Thoracic aorta (tissue), 2 donors: ENCODE measurements around the gene GPRC5A. TPM values are rescaled to one million over a fixed set of nuclear protein-coding genes. Genes with fewer than 3 reads are reported as not detected.

Experiments
- ATAC-seq: fragments of 150-250 bp; one replicate; pipeline ENCODE4 v1.8.0; 2017; ENCODE audit warnings: low read depth; ENCODE audit not compliant: insufficient number of reproducible peaks, low FRiP score
- DNase-seq: peaks from one replicate; pipeline ENCODE4 v3.0.0-alpha.2; 2020; ENCODE audit warnings: low spot score
- H3K27ac ChIP-seq, 2 donors: fragments of 200-600 bp; sonication (generic); 1 replicate in 1 of 2; 2 replicates in 1 of 2; pipeline ENCODE4 v1.5.1; 2016; ENCODE audit warnings: mild to moderate bottlenecking in 2 of 2, moderate library complexity in 2 of 2
- H3K27me3 ChIP-seq: fragments of 200-600 bp; sonication (generic); replicated peaks from 2 replicates; pipeline ENCODE4 v1.6.0; 2016; ENCODE audit warnings: mild to moderate bottlenecking; ENCODE audit not compliant: insufficient read depth
- H3K36me3 ChIP-seq: fragments of 200-600 bp; sonication (generic); one replicate; pipeline ENCODE4 v1.5.1; 2016
- H3K4me1 ChIP-seq, 2 donors: fragments of 200-600 bp; sonication (generic); 1 replicate in 1 of 2; 2 replicates in 1 of 2; pipeline versions ENCODE4 v1.5.1 to v1.6.0; 2016; ENCODE audit warnings: low read depth in 2 of 2, mild to moderate bottlenecking in 1 of 2; ENCODE audit not compliant: control insufficient read depth in 1 of 2
- H3K4me3 ChIP-seq: fragments of 200-600 bp; sonication (generic); 2 replicates; pipeline ENCODE4 v1.5.1; 2016; ENCODE audit warnings: mild to moderate bottlenecking
- H3K9me3 ChIP-seq: fragments of 200-600 bp; sonication (generic); 2 replicates; pipeline ENCODE4 v1.5.1; 2016
- total RNA-seq, 2 donors: library from RNA; depleted of rRNA; stranded (reverse); fragments of >200 nt; gene quantifications; one replicate each; pipeline versions ENCODE4 v1.1.0 to v1.2.3, GENCODE V29; 2016
- TF ChIP-seq, protein P1 (sequence below): fragments of 200-600 bp; sonication (generic); IDR thresholded peaks from one replicate; pipeline ENCODE4 v1.5.1; 2019; ENCODE audit warnings: antibody characterized with exemption

Gene GPRC5A
- total RNA-seq, 2 donors from 2014 or later, result 42.8 to 123 TPM

DNA sequence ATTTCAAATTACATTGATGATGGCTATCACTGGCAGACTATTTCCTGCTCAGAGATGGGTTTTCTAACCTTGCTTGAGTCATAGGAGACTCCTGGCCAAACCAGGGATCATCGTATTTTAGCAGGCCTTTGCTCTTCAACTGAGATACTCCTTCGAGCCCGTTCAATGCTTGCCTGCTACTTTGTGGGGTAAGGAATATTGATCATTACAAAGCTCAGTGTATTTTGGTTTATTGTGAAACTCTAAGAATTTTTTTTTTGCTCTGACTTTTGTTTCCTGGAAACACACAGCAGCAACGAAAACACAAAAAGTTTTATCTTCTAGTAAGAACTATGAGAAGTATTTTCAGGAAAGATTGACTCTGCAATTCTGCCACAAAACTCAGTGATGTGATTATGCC, 56.5 kb downstream of the GPRC5A start:
- no peaks in the 10 kb centered on the region for H3K9me3 ChIP-seq
- H3K4me3 ChIP-seq, result no peak overlapping the region
- ATAC-seq (no peak), DNase-seq (no peak)
- H3K27me3 ChIP-seq, result no peaks in the 10 kb centered on the region
- TF ChIP-seq, protein P1, sequence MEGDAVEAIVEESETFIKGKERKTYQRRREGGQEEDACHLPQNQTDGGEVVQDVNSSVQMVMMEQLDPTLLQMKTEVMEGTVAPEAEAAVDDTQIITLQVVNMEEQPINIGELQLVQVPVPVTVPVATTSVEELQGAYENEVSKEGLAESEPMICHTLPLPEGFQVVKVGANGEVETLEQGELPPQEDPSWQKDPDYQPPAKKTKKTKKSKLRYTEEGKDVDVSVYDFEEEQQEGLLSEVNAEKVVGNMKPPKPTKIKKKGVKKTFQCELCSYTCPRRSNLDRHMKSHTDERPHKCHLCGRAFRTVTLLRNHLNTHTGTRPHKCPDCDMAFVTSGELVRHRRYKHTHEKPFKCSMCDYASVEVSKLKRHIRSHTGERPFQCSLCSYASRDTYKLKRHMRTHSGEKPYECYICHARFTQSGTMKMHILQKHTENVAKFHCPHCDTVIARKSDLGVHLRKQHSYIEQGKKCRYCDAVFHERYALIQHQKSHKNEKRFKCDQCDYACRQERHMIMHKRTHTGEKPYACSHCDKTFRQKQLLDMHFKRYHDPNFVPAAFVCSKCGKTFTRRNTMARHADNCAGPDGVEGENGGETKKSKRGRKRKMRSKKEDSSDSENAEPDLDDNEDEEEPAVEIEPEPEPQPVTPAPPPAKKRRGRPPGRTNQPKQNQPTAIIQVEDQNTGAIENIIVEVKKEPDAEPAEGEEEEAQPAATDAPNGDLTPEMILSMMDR, result no peak
- H3K36me3 ChIP-seq, result no peaks in the 10 kb centered on the region
- no peaks in the 10 kb centered on the region for H3K4me1 ChIP-seq
- H3K27ac ChIP-seq, result no peak overlapping the region

DNA sequence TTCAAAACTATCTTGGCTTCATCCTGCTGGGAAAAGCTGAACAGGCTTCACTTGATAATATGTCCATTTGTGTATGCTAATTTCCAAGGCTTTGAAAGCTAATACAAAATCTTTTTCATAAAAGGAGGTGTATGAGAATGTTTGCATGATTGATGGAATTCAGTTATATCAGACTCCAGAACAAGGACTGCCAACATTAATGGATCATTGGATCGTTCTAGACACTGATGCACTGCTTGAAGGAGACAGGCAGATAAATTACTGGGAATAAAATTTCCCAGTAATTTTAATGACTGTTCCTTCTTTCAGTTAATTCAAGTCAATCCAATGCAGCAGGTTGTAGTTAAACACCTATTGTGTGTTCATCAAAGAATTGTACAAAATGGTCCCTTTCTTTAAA, 60.1 kb downstream of the GPRC5A start:
- Histone ChIP-seq H3K27ac (no peak overlapping the region), H3K9me3 (no peaks in the 10 kb centered on the region), H3K27me3 (no peaks in the 10 kb centered on the region), H3K4me1 (no peaks in the 10 kb centered on the region), H3K36me3 (no peaks in the 10 kb centered on the region), H3K4me3 (no peak overlapping the region)
- no peak for ATAC-seq
- TF ChIP-seq, protein P1, result no peak
- DNase-seq, result no peak

DNA sequence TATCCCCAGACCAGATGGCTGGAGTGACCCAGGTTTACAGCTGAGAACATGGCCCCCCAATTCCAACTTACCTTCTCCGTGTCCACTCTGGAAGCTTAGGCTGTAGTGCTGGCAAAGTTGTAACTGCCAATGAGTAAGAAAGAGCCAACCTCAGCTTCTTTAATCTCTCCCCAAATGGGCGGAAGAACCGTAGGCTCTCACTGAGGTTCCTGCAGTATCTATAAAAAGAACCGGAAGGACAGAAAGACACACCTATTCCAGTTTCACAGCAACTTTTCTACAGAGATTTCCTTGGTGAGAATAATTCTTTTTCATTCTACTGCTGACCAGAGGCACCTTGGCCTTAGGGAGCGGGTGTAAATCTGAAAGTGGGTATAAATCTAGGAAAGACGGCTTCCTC, 60.7 kb downstream of the GPRC5A start, which contains the start of gene GPRC5D:
Gene GPRC5D, minus strand, starts transcription at position 135 of the 400 bp plus-strand sequence. CDS start 1,786 bp downstream, outside the sequence.
- ATAC-seq (no peak), DNase-seq (no peak)
- H3K27ac ChIP-seq, result no peak within 1 kb of the TSS
- no peaks in the 10 kb centered on the region for H3K9me3 ChIP-seq
- TF ChIP-seq, protein P1, result no peak
- H3K4me3 ChIP-seq, result no peak within 1 kb of the TSS
- no peaks in the 10 kb centered on the region for H3K4me1 ChIP-seq
- H3K36me3 ChIP-seq, result no peaks in the 10 kb centered on the region
- H3K27me3 ChIP-seq, result no peaks in the 10 kb centered on the region

DNA sequence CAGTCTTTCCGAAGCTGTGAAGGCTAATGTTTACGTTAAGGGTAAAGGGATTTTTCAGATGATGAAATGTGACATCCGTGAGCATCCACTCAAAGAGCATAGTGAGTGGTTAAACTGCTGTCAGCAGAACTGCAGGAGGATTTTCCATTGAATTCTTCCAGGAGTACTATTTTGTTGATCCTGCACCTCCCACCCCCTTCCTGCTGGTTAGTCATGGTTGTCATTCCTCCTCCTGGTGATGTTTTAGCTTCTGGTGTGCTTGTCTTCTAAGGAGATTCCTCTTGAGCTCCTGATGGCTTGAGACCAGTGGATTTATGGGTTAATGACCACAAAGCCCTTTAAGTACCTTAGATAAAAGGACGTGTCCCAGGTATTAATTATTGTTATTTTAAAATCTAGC, 63.0 kb downstream of the GPRC5A start:
- ATAC-seq, result no peak

DNA sequence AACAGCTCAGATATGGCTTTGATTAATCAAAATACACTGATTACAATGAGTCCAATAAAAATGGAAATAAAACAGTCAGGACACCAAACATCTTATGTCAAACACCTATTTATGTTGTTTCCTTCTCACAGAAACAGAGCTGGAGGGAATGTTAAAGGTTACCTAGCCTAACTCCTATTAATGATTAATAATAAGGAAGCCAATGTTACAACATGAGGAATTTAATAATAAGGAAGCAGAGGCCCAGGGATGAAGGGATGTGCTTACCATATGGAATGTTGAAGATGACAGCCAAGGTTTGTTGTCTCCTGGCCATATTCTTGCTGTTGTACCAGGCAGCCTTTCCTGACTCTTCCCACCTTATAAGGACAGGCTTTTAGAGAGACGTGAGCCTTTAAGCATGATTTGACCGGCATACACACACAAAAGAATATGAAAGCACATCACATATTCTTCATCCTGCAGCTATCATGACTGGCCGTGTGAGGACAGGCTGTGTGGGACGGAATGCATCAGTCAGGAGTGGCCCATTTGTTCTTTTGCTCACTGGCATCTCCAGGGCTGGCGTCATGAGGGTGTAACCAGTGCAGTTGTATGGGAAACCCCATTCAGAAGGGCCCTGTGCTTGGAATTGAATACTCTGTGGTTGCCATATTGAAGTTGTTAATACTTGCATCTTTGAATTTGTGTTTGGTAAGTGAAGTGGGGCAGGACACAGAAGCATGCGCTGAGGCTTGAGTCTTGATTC, 63.7 kb downstream of the GPRC5A start:
- TF ChIP-seq, protein P1, result no peak
- no peaks in the 10 kb centered on the region for H3K9me3 ChIP-seq
- no peaks in the 10 kb centered on the region for H3K36me3 ChIP-seq
- H3K27ac ChIP-seq, result no peak overlapping the region
- no peaks in the 10 kb centered on the region for H3K4me1 ChIP-seq
- H3K27me3 ChIP-seq, result no peaks in the 10 kb centered on the region
- ATAC-seq, result no peak
- no peak for DNase-seq
- no peak overlapping the region for H3K4me3 ChIP-seq

More for the DNA sequence above, 63.0 kb downstream of the GPRC5A start:
- no peak for DNase-seq
- Histone ChIP-seq H3K36me3 (no peaks in the 10 kb centered on the region), H3K27ac (no peak overlapping the region), H3K4me1 (no peaks in the 10 kb centered on the region), H3K4me3 (no peak overlapping the region), H3K27me3 (no peaks in the 10 kb centered on the region), H3K9me3 (no peaks in the 10 kb centered on the region)
- TF ChIP-seq, protein P1, result no peak
